GM18861 (cell line): ENCODE results near the gene SP3.
"Not testable (repeated sequence)": the region's sequence is repeated elsewhere in the genome, so short reads cannot be mapped to it uniquely, and the experiment has no call there.

Source experiments
- ATAC-seq: cut with Tn5 transposase; IDR thresholded peaks from one replicate; pipeline ENCODE4 v1.9.1; 2021; ENCODE audit not compliant: unreplicated experiment

Gene SP3

DNA sequence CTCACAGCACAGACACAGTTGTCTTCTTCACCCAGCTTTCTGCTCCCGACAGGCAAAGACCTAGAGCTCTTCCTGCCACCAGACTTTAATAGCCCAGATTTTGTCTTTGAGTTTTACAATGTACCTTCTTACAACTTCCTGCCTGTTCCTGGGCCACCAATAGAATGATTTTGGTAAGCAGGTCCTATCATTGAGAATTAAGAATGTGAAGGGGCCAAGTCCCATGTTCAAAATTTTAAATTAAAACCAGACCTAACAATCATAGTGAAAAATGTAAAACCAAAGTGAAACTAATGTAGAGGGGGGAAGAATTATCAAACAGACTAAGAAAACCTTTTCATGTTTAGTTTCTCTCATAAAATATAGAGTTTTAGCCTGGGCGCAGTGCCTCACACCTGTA, 72.8 kb downstream of the SP3 start:
- ATAC-seq = no peak

DNA sequence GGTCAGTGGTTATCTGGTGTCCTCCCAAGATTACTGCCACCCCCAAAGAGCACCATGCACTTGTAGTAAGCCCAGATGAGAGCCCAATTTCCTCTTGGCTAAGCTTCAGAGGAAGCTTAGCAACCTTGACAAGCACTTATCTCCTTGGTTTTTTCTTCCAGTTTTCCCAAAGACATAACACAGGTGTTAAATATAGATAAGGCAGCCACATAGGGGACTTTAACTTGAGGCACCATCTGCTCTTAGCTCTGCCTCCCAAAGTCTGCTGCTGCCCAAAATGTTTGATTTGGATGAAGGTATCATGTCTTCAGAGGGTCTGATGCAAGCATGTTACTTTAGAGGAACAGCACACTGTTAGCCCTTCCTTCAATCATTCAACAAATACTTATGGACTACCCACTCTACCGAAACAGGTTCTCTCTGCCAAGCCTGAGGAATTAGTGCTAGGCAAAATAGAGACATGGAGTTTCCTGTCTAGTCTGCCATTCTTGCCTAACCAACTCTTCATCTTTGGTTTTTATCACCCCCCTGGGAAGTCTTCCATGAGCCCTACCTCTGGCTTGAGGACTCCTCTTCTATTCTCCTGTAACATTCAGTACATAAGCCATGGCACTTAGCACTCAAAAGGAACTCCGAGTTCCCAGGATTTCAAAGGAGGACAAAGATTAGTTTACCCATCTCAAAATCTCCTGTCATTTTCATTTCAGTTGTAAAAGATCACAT, 73.7 kb downstream of the SP3 start:
- no peak for ATAC-seq

DNA sequence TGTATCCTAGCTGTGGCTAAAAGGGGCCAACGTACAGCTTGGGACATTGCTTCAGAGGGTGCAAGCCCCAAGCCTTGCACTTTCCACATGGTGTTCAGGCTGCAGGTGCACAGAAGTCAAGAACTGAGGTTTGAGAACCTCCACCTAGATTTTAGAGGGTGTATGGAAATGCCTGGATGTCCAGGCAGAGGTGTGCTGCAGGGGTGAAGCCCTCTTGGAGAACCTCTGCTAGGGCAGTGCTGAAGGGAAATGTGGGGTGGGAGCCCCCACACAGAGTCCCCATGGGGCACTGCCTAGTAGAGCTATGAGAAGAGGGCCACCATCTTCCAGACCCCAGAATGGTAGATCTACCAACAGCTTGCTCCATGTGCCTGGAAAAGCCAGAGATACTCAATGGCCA, 75.7 kb downstream of the SP3 start:
- not testable (repeated sequence) for ATAC-seq

DNA sequence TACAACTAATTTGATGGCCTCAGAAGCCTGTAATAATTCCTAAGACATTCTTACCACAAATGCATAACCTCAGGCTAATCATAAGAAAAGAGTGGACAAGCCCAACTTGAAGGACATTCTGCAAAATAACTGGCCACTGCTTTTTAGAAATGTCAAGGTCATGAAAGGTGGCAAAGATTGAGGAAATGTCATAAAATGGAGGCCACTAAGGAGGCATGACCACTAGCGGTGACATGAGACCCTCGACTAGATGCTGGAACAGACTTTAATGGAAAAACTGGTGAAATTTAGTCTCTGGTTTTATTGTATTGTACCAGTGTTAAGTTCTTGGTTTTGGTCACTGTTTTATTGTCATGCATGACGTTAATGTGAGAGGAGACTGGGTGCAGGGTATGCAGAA, 78.6 kb downstream of the SP3 start:
- no peak for ATAC-seq

DNA sequence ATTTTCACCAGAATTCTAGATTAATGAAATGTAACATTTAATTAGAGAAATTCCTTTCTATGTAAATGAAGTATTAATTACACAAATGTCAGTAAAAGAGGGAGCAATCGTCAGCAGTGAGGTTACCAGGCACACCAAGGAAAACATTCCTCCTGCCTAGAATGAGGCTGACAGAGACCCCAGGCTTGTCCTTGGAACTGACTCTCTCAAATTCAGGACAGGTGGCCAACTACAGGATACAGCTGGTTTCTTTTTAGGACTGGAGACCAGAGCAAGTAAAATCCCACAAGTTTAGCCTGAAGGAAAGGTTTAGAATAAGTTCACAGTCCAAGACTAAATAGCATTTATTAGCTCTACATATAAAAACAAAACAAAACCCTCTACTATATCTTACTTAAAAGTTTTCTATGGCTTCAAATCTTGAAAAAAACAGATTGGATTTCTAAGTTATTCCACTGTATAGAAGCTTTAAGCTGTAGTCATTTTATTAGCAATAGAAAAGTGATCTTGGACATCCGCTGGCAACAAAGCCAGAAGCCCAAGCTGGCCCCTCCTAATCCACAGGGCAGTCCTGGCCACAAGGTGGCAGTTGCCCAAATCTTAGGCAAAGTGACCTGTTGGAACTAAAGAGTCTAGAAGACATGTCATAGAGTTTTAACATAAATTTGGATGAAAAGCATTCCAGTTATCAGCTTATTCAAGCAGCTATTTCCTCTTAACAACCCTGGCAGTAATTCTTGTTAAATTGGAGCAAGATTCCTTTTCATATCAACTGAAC, 81.0 kb downstream of the SP3 start:
- no peak for ATAC-seq

DNA sequence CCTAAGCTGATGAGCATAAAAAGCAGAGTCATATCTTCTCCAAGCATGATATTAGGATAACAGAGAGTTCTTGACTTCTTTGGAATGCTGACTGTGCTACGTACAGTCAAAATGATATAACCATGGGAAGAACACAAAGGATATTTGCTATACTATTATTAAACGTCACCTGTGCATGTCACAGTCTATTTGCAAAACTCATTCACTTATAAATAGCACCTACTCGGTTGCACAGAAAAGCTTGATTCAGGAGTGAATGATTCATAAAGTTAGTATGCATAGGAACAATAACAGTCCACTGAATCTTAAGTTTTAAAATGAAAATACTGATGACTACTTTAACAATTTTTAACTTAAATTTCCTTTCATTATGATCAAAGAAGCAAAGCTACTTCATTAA, 83.3 kb downstream of the SP3 start:
- no peak for ATAC-seq

DNA sequence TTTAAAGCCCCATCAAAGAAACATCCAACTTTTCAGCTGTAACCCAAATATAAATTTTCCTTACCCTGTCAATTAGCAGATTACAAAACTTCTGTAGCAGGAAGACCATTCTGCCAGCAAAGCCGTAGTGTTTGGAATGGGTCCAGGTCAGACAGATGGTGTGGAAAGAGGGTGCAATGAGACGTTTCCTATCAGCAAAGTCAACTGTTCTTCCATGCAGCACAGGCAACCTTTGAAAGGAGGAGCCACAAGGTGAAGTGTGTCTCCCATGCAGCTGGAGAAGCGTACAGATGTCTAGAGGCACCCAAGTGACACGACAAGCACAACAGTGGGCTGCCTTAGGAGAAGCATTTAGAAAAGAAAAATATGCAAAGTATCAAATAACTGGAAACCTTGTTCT, 83.7 kb downstream of the SP3 start:
- no peak for ATAC-seq

DNA sequence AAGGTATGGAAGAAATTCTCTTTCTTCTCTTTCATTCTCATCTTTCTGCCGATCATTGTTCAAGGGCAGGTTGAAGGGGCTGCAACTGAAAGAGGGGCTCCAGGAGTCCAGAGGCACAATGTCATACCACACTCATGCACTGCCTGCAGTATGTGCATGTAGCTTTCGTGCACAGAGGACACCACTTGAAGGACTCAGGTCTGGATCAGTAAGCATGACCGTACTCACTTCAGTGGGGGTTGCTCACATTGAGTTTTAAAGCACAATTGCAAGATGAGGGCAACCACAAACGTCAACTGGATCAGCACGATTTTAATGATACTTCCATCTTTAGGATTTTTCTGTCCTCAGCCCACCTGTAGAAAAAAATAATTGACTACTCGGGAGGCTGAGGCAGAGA, 84.6 kb downstream of the SP3 start:
- ATAC-seq = no peak

DNA sequence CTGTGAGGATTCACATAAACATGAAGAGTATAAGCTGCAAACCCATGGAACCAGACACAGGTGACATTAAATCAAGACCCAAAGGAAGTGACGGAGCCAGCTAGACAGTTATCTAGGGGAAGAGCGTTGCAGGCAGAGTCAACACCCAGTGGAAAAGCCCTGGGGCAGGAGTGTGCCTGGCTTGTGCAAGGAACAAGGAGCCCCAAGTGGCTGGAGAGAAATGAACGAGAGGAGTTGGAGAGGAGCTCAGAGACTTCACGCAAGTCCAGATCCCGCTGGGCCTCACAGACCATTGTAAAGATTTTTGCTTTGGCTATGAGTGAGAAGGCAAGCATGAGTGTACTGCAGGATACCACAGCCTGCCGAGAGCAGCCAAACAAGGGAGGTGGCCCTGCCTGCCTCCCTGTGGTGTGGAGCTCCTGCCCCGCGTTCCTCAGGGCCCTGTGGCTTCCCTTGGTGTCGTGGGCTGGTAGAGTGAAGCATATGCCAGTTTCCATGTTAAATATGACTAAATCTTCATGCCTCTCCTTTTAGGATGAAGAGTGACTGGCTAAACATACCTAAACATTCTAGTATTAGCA, 88.2 kb downstream of the SP3 start:
- ATAC-seq = no peak

DNA sequence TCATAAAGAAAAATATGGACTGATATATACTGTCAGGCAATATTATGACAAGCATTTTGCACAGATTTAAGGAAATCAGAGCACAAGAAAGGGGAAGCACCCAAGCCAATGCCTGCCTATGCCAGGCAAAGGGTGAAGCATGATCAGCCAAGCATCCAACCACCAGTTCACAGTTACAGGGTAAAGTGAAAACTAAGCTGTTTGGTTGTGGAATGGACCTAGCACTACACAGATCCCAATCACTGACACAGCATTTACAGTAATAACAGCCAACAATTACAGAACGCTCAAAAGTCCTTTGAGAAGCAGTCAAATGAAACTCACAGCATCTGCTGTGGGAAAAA, 90.3 kb downstream of the SP3 start:
- ATAC-seq = peak; percentile 99

DNA sequence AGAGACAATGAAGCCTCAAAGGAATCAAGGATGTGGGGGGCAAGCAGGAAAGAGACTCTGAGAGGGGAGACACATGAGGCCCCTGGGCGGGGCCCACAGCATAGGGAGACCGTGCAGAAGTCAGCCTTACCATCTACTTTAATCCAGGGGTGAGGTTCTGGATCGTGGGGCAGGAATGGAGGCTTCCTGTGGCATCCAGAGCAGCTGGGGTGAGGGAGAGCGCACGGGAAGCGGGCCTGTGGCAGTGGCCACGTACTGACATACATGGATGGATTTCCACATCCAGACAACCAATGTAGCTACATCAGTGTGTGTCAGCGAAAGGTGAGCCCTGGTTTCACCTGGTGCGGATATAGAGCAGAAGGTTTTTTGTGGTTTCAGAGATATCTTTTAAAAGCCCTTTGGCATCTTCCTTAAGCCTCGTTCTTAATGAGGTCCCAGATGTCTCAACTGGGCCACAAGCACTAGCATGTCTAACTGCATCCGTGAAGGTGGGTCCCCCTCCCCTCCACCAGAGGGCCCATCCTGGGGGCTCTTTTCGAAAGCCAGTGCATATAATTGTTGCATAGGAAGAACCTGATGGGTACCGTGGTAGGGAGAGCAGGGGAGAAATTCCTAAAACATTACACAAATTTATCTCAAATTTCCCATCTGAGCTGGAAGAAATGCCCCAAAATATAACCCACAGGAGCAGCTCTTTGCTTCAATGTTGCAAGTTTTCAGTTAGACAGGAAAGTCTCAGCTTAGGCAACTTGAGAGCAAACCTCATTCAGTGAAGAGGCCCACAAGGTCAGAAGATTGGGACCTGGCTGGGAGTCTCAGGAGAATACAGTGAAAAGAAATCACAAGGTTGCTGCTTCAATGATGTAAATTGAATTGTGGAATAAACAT, 90.9 kb downstream of the SP3 start:
- no peak for ATAC-seq

DNA sequence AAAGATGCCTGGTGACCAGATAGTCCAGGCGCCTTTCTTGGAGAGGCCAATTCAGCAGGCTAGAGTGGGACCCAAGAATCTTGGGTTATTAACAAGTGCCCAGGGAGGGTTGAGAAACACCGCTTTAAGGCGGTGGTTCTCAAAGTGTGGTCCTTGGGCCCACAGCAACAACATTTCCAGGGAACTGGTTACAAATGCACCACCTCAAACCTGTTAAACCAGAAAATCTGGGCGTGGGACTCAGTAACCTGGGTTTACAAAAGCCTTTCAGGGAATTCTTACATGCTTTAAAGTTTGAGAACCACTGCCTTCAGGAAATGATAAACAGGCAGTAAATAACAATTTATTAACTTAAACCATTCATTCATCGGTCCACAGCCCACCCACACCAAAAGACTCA, 92.5 kb downstream of the SP3 start:
- no peak for ATAC-seq

DNA sequence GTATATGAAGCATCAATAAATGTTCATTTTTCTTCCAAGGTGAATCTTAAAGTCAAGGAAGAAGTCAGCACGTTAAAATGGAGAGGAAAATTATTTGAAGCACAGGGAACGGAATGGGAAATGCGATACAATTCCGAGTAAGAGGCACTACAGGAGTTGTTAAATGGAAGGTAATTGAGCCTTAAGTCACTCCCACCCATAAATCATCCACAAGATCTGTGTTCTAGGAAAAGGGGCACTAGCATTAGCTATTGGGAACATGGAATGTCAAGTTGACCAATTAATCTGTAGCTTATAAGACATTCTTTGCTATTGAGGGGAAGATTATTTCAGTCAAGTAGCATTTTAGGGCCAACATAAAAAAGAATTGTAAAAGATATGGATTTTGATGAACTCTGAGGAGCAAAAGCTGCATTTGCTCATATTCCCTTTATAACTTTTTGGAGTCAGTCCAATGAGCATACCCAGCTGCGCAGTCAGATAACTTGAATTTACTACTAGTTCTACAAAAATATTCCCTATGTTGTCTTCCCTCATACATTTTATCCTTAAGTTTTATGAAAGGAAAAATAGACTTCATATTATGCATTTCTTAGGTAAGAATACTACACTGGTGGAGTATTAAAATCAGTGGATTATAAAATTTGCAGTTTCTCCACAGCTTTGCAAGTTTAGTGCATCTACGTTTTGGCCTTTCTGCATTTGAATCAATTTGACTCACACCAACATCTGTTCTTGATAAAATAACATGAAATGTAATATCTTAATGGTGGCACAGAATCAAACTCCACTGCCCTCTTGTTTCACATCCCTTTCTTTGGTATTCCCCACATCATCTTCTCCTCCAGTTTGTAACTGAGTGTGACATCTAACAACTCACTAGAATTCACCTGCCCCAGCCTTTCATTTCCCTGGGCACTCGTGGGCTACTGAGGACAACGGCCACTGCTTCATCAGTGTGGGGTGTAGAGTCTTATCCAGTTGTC, 95.6 kb downstream of the SP3 start:
- ATAC-seq = no peak

DNA sequence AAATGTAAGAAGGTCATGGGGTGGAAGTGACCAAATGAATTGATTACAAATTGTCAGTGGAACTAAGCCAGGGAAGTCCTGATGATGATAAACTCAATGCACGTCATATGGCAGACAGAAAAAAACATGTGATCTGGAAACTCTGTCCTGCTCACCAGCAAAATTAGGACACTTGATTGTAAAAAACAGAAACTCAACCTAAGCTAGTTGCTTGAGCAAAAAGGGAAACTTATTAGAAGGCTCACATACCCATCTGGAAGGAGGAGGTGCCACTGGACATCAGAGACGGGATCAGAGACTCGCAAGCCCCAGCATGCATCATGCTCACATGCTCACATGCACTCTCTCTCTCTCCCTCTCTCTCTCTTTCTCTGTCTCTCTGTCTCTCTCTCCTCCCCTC, 96.8 kb downstream of the SP3 start:
- ATAC-seq = no peak

DNA sequence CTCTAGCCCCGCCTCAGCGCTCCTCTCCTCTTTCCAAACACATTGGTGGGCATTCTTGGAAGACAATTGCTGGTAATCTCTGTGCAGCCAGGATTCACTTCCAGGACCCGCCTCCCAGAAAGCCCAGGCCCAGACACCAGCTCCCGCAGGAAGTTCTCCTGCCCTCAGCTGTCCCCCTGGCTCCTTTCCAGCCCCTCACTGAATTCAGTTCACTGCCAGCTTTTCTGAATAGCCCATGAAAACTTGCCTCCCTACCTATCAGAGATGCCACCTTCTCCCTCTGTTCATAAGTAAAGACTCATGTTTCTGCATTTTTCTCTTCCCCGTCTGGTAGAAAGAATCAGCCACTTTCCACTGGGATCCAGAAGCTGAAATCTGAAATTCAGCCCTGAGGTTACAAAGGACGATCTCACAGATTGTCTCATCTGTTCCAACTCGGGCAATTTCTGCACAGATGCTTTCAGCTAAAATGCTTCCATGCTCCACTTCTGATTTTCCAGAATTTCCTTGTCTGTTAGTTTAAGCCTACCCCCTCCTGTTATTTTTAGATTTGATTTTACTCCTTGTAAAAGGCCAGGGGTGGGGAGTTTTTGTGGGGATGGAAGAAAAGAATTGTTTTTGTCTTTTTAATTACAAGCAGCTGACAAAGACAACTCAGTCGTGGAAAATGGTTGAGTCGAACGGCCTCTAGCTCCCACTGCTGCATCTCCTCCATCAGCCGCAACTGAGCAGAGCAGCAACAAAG, 98.1 kb downstream of the SP3 start:
- no peak for ATAC-seq

DNA sequence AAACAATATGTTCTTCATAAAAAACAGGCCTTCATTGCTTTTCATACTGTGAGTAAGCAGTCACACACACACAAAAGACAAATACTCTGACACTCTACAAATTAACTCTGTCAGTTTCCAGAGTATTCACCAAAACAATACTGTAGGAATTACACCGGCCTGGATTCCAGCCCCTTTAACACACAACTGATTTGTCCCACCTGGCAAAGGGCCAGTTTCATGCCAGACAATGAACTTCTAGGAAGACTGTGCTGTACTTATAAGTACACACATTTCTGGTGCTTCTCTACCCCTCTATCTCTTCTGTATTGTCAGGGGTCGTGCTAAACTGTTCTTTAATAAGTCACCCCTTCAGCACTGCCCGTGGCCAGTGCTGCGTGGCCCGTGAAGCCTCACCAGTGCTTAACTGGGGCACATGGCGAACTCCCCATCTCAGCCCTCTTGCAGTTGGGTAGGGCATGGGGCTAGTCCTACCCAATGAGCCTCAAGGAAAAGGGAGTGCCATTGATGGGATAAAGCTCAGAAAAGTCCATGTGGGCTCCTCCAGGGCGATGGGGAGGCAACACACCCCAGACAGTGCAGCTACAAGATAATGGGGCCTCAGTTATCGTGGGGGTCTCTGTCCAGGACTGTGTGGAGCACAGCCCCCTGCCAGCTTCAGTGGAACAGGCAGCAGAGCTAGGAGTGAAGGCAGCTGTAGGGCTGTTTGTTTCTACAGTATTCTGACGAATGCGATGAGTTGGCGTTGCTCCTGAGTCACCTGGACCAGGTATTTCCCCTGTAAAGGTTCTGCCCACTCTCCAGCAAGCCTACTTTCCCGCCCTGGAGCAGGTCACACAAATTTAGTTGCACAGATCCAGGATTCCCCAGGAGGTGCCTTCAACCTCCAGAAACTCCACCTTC, 99.0 kb downstream of the SP3 start:
- no peak for ATAC-seq

DNA sequence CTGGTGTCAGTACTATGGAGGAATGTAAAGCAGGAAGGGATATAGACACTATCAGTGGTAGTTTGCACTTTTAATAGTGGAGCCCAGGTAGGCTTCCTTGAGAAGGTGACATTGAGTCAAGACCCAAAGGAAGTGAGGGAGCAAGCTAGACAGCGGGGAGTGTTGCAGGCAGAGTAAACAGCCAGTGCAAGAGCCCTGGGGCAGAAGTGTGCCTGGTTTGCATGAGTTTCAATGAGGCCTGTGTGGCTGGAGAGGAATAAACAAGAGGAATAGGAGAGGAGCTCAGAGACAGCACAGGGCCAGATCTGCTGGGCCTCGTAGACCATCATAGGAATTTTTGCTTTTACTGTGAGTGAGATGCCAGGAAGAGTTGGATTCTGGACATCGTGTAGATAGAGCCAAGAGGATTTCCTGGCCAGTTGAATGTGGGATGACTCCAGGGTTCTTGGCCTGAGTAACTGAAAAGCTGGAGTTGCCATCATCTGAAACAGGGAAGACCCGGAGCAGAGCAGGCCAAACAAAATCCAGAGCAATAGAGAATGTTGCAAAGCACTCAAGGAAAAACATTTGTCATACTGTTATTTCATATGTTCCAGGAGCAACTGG, 102.5 kb downstream of the SP3 start:
- ATAC-seq = no peak

DNA sequence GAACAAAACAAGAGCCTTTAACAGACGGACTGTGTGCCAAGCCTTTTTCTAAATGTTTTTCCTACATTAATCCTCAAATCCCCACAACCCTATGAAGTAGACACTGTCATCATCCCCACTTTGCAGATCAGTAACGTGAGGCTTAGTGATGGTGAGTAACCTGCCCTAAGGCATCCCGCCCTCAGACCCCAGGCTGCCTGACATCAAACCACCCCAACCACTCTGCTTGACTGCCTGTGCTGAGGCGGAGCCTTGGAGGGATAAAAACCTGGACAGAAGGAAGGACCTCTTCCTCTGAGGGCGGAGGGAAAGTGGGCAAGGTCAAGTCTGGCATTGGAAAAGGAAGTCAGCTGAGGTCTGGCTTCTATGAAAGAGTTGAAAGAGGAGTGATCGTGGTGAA, 104.6 kb downstream of the SP3 start:
- no peak for ATAC-seq
